ENCODE data around the gene ZNF821. TPM values are rescaled to one million over a fixed set of nuclear protein-coding genes. Genes with fewer than 3 reads are reported as not detected.

The ZNF821 gene
- total RNA-seq, 1 experiment from 2014 or later: 5.4 TPM

DNA sequence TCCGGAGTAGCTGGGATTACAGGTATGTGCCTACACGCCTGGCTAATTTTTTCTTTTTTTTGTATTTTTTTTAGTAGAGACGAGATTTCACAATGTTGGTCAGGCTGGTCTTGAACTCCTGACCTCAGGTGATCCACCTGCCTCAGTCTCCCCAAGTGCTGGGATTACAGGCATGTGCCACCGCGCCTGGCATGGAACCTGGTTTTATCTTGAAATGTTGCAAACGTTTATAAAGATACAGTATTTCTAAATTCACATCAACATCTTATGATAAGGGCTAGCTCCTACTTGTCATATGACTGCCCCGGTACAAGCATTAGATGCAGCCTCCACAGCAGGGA is 9.9 kb upstream of the ZNF821 start:
- POLR2A ChIA-PET (ENCODE audit: unreplicated experiment): no interaction called here
- H3K4me3 ChIP-seq (ENCODE audit: low read length): peak overlapping the region; percentile 100
- no peaks in the 10 kb centered on the region for H3K36me3 ChIP-seq (ENCODE audit: low read depth, low read length)
- no peaks in the 10 kb centered on the region for H3K9me3 ChIP-seq (ENCODE audit: low read length)
- peak overlapping the region; percentile 88 for H2AFZ ChIP-seq (ENCODE audit: low read length)
- peaks cover 36% of the 10 kb centered on the region for H3K79me2 ChIP-seq (ENCODE audit: low read length)
- no peaks in the 10 kb centered on the region for H3K27me3 ChIP-seq (ENCODE audit: low read length)
- no TSS peak for BruUV-seq (replicated peaks)
- no peaks in the 10 kb centered on the region for H3F3A ChIP-seq (ENCODE audit: low read length, unreplicated experiment)
- intact Hi-C loops (cut with micrococcal nuclease): loop anchor here (5.0 kb wide), 1 partner anchor 198 kb away; the partner anchor contains the start of genes DHX38 and TXNL4B
- TF ChIP-seq, protein P1, sequence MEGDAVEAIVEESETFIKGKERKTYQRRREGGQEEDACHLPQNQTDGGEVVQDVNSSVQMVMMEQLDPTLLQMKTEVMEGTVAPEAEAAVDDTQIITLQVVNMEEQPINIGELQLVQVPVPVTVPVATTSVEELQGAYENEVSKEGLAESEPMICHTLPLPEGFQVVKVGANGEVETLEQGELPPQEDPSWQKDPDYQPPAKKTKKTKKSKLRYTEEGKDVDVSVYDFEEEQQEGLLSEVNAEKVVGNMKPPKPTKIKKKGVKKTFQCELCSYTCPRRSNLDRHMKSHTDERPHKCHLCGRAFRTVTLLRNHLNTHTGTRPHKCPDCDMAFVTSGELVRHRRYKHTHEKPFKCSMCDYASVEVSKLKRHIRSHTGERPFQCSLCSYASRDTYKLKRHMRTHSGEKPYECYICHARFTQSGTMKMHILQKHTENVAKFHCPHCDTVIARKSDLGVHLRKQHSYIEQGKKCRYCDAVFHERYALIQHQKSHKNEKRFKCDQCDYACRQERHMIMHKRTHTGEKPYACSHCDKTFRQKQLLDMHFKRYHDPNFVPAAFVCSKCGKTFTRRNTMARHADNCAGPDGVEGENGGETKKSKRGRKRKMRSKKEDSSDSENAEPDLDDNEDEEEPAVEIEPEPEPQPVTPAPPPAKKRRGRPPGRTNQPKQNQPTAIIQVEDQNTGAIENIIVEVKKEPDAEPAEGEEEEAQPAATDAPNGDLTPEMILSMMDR (conservative IDR thresholded peaks at IDR 0.05; ENCODE audit: low read depth, low read length): no peak
- TF ChIP-seq EZH2phosphoT487 (IDR thresholded peaks at IDR 0.05; ENCODE audit: borderline replicate concordance, low read length) (no peak), EZH2 (IDR thresholded peaks at IDR 0.05; ENCODE audit: low read length, unreplicated experiment) (no peak)
- peak overlapping the region; percentile 98 for H3K9ac ChIP-seq (ENCODE audit: low read length)
- ATAC-seq: no peak
- peak overlapping the region; percentile 98 for H3K4me2 ChIP-seq (ENCODE audit: low read length)
- 0 out of 2 replicates have a peak overlapping the region, but pooled peaks have one; percentile 82 for H3K27ac ChIP-seq (ENCODE audit: low read length)
- CTCF ChIA-PET: no interaction called here
- peaks cover 13% of the 10 kb centered on the region; the same call in 1 of the 2 replicates for H3K4me1 ChIP-seq (ENCODE audit: insufficient read depth, low read length)
- H4K20me1 ChIP-seq (ENCODE audit: low read length): peaks cover 15% of the 10 kb centered on the region; the same call in 1 of the 2 replicates
- H3K9me2 ChIP-seq (replicated peaks; ENCODE audit: low read length): no peaks in the 10 kb centered on the region
- DNase-seq: no peak

DNA sequence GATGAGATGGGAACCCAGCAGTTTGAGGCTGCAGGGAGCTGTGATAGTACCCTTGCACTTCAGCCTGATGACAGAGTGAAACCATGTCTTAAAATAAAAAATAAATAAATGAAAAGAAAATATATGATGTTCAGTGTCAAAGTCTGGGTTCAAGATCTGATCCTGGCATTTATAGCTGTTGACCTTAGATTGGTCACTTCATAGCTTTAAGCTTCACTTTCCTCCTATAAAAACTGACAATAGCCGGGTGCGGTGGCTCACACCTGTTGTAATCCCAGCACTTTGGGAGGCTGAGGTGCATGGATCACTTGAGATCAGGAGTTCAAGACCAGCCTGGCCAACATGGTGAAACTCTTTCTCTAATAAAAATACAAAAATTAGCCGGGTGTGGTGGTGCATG is 5.2 kb upstream of the ZNF821 start:
- H3K9me2 ChIP-seq (replicated peaks; ENCODE audit: low read length): no peaks in the 10 kb centered on the region
- no peak overlapping the region for H3K4me3 ChIP-seq (ENCODE audit: low read length)
- no peaks in the 10 kb centered on the region for H3K27me3 ChIP-seq (ENCODE audit: low read length)
- H3K4me2 ChIP-seq (ENCODE audit: low read length): no peak overlapping the region
- H3K36me3 ChIP-seq (ENCODE audit: low read depth, low read length): no peaks in the 10 kb centered on the region
- H3K27ac ChIP-seq (ENCODE audit: low read length): no peak overlapping the region
- H3F3A ChIP-seq (ENCODE audit: low read length, unreplicated experiment): no peaks in the 10 kb centered on the region
- no peak overlapping the region for H2AFZ ChIP-seq (ENCODE audit: low read length)
- ATAC-seq: no peak
- DNase-seq: no peak
- H3K9ac ChIP-seq (ENCODE audit: low read length): no peak overlapping the region
- TF ChIP-seq, protein P1 (conservative IDR thresholded peaks at IDR 0.05; ENCODE audit: low read depth, low read length): no peak
- TF ChIP-seq EZH2 (IDR thresholded peaks at IDR 0.05; ENCODE audit: low read length, unreplicated experiment) (no peak), EZH2phosphoT487 (IDR thresholded peaks at IDR 0.05; ENCODE audit: borderline replicate concordance, low read length) (no peak)
- no peaks in the 10 kb centered on the region for H4K20me1 ChIP-seq (ENCODE audit: low read length)
- peaks cover 4% of the 10 kb centered on the region; the same call in 1 of the 2 replicates for H3K4me1 ChIP-seq (ENCODE audit: insufficient read depth, low read length)
- H3K79me2 ChIP-seq (ENCODE audit: low read length): no peaks in the 10 kb centered on the region
- H3K9me3 ChIP-seq (ENCODE audit: low read length): no peaks in the 10 kb centered on the region
- CTCF ChIA-PET: no interaction called here
- POLR2A ChIA-PET (ENCODE audit: unreplicated experiment): no interaction called here
- intact Hi-C loops (cut with micrococcal nuclease): loop anchor here (10.0 kb wide), 1 partner anchor 114 kb away; no protein-coding TSS in a partner anchor
- BruUV-seq (replicated peaks): no TSS peak

DNA sequence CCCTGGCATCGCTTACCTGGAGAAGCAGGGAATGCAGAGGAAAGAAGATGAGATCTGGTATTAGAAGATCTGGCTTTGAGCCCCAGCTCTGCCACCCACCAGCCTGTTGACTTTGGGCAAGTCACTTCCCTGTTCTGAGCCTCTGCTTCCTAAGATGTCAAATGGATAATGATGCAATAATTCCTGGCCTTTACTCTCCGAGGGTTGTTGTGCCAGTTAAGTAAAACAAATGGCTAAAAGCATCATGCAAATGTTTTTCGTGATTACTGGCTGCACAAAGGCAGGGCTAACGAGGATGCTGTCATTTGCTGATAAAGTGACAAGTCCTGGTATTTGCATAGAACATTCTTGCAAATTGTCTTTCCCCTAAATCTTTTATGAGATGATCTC is 1.3 kb upstream of the ZNF821 start:
- Histone ChIP-seq H3K4me1 (ENCODE audit: insufficient read depth, low read length) (peaks cover 5% of the 10 kb centered on the region; the same call in 1 of the 2 replicates), H3K27ac (ENCODE audit: low read length) (no peak overlapping the region), H3K4me3 (ENCODE audit: low read length) (peak overlapping the region; percentile 88; the same call in 1 of the 2 replicates), H2AFZ (ENCODE audit: low read length) (0 out of 2 replicates have a peak overlapping the region, but pooled peaks have one; percentile 37), H3K27me3 (ENCODE audit: low read length) (no peaks in the 10 kb centered on the region), H3K9ac (ENCODE audit: low read length) (no peak overlapping the region), H3K4me2 (ENCODE audit: low read length) (peak overlapping the region; percentile 98; the same call in 1 of the 2 replicates), H3K79me2 (ENCODE audit: low read length) (no peaks in the 10 kb centered on the region), H3F3A (ENCODE audit: low read length, unreplicated experiment) (no peaks in the 10 kb centered on the region), H3K9me3 (ENCODE audit: low read length) (no peaks in the 10 kb centered on the region), H3K36me3 (ENCODE audit: low read depth, low read length) (no peaks in the 10 kb centered on the region), H4K20me1 (ENCODE audit: low read length) (no peaks in the 10 kb centered on the region), H3K9me2 (replicated peaks; ENCODE audit: low read length) (no peaks in the 10 kb centered on the region)
- POLR2A ChIA-PET (ENCODE audit: unreplicated experiment): interaction anchor here (0.7 kb wide), 1 partner anchor 37 kb away, joined by 4 read pairs; no protein-coding TSS in a partner anchor
- BruUV-seq (replicated peaks): no TSS peak
- intact Hi-C loops (cut with micrococcal nuclease): loop anchor here (10.0 kb wide), 1 partner anchor 110 kb away; no protein-coding TSS in a partner anchor
- DNase-seq: peak; percentile 24
- CTCF ChIA-PET: no interaction called here
- no peak for ATAC-seq
- TF ChIP-seq, protein P1 (conservative IDR thresholded peaks at IDR 0.05; ENCODE audit: low read depth, low read length): no peak
- TF ChIP-seq EZH2phosphoT487 (IDR thresholded peaks at IDR 0.05; ENCODE audit: borderline replicate concordance, low read length): no peak
- no peak for TF ChIP-seq EZH2 (IDR thresholded peaks at IDR 0.05; ENCODE audit: low read length, unreplicated experiment)
